Measurements from ENCODE around the gene CAPN7. TPM values are rescaled to one million over a fixed set of nuclear protein-coding genes. Genes with fewer than 3 reads are reported as not detected.

CAPN7 gene
- total and polyA plus RNA-seq, 8 donors = 38.0 to 66.5 (median 51.5) TPM

DNA sequence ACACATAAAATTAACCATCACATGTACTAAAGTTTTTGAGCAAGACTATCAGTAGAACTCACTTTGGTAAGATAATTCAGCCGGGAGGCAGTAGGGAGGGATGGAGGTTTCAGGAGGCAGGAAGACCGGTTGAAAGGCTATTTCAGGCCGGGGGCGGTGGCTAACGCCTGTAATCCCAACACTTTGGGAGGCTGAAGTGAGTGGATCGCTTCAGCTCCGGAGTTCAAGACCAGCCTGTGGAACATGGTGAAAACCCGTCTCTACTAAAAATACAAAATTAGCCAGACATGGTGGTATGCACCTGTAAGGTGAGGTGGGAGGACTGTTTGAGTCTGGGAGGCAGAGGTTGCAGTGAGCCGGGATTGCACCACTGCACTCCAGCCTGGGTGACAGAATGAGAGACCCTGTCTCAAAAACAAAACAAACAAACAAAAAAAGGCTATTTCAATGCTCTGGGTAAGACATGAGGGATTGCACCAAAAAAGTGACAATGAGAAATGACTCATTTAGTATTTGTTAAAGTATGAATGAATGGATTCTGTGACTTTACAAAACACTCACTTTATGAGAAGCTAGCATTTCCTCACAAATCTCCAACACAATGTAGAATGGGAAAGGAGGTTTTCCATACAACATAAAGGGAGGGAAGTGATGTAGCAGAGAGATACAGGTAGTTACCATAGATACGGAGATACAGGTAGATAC is 82.4 kb downstream of the CAPN7 start:
- Histone ChIP-seq H3K9me3 (no peaks in the 10 kb centered on the region), H3K27me3 (no peaks in the 10 kb centered on the region), H3K4me1 (peaks cover 25 to 91% of the 10 kb centered on the region in 2 donors), H3K27ac (peak overlapping the region; percentile 46 to 83), H3K4me3 (no peak overlapping the region), H3K36me3 (peaks cover 0 to 6% of the 10 kb centered on the region in 2 donors)
- ATAC-seq = no peak
- intact Hi-C loops (cut with DNase I) = no loop called here
- no peak for DNase-seq
- TF ChIP-seq, protein P1, sequence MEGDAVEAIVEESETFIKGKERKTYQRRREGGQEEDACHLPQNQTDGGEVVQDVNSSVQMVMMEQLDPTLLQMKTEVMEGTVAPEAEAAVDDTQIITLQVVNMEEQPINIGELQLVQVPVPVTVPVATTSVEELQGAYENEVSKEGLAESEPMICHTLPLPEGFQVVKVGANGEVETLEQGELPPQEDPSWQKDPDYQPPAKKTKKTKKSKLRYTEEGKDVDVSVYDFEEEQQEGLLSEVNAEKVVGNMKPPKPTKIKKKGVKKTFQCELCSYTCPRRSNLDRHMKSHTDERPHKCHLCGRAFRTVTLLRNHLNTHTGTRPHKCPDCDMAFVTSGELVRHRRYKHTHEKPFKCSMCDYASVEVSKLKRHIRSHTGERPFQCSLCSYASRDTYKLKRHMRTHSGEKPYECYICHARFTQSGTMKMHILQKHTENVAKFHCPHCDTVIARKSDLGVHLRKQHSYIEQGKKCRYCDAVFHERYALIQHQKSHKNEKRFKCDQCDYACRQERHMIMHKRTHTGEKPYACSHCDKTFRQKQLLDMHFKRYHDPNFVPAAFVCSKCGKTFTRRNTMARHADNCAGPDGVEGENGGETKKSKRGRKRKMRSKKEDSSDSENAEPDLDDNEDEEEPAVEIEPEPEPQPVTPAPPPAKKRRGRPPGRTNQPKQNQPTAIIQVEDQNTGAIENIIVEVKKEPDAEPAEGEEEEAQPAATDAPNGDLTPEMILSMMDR (IDR thresholded peaks at IDR 0.05) = no peak

DNA sequence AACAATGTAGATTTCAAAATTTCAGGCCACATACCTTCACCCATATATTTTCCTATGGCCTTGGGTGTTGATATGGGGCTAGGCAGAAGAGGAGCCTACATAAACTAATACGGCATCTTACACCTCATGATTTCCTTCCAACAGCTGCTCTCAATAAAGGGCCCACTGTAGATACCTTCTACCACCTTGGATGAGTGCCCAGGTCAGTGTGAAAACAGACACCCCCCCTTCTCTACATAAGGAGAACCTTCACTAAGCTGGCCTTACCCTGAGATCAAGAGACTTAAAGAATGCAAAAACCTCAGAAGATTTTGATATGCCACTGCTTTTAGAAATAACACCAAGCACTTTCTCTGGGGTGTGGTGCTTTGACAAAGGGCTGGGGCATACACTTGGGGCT is 83.6 kb downstream of the CAPN7 start:
- Histone ChIP-seq H3K36me3 (peaks cover 0 to 6% of the 10 kb centered on the region in 2 donors), H3K4me3 (no peak overlapping the region), H3K9me3 (no peaks in the 10 kb centered on the region), H3K4me1 (peaks cover 26 to 96% of the 10 kb centered on the region in 2 donors), H3K27me3 (no peaks in the 10 kb centered on the region), H3K27ac (peak overlapping the region in 1 of 2 donors; percentile 96)
- ATAC-seq (no peak), DNase-seq (no peak)
- TF ChIP-seq, protein P1 (IDR thresholded peaks at IDR 0.05) = no peak
- intact Hi-C loops (cut with DNase I) = no loop called here

DNA sequence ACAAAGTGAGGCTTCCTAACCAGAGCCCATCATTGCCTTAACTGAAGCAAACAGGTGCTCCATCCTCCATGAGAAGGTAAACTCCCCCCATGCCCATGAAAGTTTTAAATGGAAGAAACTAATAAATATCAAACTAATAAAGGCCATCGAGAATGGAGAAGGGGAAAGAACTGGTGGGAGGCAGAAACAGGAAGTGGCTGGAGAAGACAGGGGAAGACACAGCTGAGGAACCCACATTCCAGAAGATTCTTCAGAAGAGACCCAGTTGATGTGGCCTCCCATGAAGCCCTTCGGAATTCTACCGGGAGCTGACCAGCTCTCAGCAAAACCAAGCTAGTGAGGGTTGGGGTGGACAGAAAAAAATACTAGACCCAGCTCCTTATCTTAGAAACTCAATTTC is 84.7 kb downstream of the CAPN7 start:
- no peaks in the 10 kb centered on the region for H3K27me3 ChIP-seq
- DNase-seq (peak in 1 of 4 donors; percentile 27), ATAC-seq (no peak)
- H3K4me1 ChIP-seq = peaks cover 26 to 100% of the 10 kb centered on the region in 2 donors
- H3K4me3 ChIP-seq = no peak overlapping the region
- intact Hi-C loops (cut with DNase I) = no loop called here
- TF ChIP-seq, protein P1 (IDR thresholded peaks at IDR 0.05) = no peak
- H3K36me3 ChIP-seq = peaks cover 0 to 6% of the 10 kb centered on the region in 2 donors
- no peaks in the 10 kb centered on the region for H3K9me3 ChIP-seq
- H3K27ac ChIP-seq = peak overlapping the region; percentile 14 to 96

DNA sequence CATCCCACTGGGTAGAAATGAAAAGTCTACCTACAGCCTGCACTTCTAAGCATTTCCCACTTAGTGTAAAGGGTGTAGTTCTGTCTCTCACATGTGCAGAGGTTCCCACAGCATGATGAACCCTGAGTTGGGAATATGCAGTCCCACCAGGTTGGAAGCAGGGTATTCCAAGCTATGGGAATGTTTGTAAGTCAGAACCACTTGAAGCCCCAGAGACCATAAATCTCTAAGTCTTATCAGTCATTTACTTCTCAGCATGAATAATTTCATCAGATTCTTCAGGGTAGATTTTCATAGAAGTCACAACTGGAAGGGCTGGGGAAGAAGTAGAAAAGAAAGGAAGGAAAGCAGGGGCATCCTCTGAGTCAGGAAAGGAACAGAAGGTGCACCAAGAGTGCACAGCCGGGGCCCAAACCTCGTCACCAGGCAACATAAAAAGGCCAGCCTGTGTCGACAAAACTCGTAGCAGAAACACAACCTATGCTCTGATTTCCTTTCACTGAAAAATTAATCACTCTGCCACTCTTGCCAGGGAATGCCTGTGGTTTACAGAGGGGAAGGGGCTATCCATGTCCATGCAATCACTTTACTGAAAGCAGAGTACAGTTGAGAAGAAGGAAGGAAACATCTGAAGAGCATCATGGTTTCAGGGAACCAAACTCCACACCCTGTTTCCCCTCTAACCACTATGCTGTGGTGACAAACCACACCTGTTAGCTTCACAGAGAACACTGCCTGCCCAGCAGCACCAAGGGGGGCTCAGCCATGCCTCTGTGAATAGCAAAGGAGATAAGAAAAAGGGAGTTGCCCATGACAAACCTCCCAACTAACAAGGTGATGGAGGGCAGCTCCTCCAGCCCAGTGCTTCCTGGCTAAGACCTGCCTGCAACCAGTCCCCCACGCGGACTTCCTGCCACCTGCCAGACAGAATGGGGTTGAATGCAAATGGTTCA is 85.8 kb downstream of the CAPN7 start:
- peaks cover 25 to 100% of the 10 kb centered on the region in 2 donors for H3K4me1 ChIP-seq
- intact Hi-C loops (cut with DNase I) = no loop called here
- TF ChIP-seq, protein P1 (IDR thresholded peaks at IDR 0.05) = no peak
- no peaks in the 10 kb centered on the region for H3K27me3 ChIP-seq
- DNase-seq (peak in 1 of 4 donors; percentile 33), ATAC-seq (no peak)
- no peaks in the 10 kb centered on the region for H3K9me3 ChIP-seq
- H3K36me3 ChIP-seq = no peaks in the 10 kb centered on the region
- H3K27ac ChIP-seq = peak overlapping the region; percentile 8 to 96
- H3K4me3 ChIP-seq = no peak overlapping the region

All from left lung (tissue), 10 donors.